Activated T-helper 1 cell treated with anti-CD3 and anti-CD28 coated beads, Interleukin-2, amount 50 U/mL, for 16 hours (primary cell): ENCODE data around the gene DST.
"Not testable (repeated sequence)": the region's sequence is repeated elsewhere in the genome, so short reads cannot be mapped to it uniquely, and the experiment has no call there.

Experiments used
- DNase-seq, 2 donors: peaks; one replicate each; pipeline ENCODE4 v3.0.0-alpha.2; 2020; ENCODE audit warnings: low read depth in 1 of 2, low spot score in 1 of 2

DST gene

DNA sequence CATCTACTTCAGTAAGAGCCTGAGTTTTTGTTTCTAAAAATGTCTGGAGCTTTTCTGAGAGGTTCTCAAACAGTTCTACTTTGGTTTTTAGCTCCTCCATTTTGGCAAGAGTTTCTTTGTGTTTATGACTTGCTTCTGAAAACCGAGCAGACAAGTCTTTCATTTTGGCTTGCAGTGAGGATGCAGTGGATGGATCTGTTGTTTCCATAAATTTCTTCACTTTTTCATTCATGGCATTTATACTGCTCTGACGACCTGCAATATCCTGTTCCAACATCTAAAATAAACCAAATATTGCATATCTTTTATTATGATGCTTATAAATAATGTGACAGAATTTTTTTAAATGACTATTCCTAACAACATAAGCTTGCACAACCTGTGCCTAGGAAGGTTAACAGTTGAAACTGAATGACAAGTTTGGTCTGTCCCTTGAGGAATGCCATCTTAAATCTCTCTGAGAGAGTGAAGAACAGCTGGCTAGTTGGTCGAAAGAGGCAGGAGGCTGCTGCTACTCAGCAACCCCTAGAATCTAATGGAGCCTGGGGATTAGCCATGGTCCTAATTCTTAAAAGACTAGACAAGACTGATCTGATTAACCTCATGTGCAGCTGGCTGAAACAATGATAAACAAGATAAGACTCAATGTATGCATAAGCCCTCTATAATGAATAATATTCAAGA, 69.8 kb downstream of the DST start:
- no peak for DNase-seq

DNA sequence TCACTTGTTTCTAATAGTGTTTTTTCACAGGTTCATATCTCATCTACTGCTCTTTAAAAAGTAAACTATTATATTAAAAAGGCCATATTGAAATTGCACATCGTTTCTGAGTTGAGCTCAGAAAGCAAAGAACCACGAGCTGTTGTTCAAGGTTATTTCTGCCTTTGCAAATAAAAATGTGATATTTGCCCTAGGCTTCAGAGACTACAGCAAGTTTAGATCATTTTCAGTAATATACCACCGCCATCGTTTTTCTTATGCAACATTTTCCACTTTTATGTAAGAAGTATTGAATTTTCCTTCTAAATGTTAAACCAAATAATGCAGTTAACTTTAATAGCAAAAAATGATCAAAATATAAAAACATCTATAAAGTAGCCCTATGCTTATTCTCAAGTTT, 71.1 kb downstream of the DST start:
- no peak for DNase-seq

- no peak for DNase-seq
Observed at GRCh38 chr6:56570413-56571359, 72.0 kb downstream of the DST start.

DNA sequence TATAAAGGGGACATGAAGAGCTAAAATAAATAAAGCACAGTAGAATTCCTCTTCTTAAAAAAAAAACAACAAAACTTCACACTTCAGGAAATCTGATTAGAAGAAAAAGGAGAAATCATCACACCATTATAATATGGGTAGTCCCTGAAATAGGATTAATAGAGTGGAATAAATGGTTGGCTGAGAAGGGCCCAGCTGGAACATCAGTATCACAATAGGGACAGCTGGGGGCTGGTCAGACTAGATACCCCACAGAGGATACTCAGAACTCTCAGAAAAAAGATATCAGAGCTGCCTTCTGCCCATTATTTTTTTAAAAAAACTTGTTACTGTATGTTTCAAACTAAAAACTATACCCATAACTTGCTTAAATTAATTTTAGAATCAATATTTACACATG, 75.2 kb downstream of the DST start:
- DNase-seq: no peak

DNA sequence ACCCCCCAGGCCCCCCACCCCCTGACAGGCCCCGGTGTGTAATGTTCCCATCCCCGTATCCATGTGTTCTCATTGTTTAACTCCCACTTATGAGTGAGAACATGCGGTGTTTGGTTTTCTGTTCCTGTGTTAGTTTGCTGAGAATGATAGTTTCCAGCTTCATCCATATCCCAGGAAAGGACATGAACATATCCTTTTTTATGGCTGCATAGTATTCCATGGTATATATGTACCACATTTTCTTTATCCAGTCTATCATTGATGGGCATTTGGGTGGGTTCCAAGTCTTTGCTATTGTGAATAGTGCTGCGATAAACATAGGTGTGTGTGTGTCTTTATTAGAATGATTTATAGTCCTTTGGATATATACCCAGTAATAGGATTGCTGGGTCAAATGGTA, 80.0 kb downstream of the DST start:
- DNase-seq: not testable (repeated sequence)

DNA sequence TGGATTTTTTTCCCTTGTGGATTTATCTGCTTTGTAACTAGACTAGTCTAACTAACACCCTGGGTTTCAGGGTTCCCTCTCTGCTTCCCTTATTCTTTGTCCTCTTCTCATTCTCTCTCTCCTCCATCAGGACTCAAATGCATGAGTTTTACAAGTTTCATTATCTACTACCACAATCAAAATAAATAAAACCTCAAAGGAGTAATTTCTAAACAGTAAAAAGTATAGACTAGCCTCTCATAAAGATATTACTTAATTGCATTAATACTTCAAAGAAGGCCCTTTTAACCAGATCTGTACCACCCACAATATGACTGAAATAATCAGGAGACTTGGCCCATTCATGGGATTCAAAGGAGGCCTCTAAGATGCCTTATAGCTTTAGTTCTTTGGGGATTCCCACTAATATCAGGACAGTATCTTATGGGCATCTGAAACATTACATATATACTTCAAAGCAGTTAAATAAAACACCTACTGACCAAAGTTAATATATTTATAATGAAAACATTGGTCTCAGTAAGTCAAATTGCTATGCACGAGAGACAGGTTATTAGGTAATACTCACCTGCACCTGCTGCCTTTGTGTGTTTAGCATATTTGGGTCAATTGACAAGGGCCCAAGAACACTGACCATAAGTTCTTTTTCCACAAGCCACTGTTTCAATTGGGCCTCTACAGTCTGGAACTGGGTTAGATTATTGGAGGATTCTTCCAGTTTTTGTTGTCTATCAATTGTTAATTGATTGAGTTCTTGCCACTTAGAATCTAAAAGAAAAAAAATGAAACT, 85.7 kb downstream of the DST start:
- DNase-seq: no peak

DNA sequence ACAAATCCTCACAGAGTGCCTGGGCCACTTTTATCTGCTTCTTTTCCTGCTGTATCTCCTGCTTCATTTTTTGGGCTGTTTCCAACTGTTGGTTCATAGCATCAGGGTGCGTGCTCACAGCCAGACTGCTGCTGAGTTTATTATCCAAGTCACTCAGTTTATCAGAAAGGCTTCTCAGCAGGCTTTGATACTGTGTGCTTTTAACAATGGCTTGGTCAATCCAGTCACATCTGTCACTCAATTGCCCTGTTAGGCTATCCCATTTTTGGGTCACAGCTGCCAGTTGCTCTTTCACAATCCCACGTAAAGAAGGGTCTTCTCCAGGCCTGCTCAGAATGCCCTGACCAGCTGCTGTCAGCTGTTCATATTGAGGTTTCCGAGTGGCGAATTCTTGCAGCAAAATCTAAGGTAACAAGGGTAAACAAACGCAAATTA, 87.2 kb downstream of the DST start:
- no peak for DNase-seq

- no peak for DNase-seq
Observed at GRCh38 chr6:56552187-56553130, 90.2 kb downstream of the DST start.

GRCh38 chr6:56551409-56552120, 91.1 kb downstream of the DST start:
- DNase-seq: no peak

GRCh38 chr6:56550301-56550700, 92.4 kb downstream of the DST start:
- DNase-seq: no peak

GRCh38 chr6:56549014-56549413, 93.7 kb downstream of the DST start:
- no peak for DNase-seq

GRCh38 chr6:56547687-56548086, 95.0 kb downstream of the DST start:
- no peak for DNase-seq

GRCh38 chr6:56542364-56543331, 100.0 kb downstream of the DST start:
- peak; percentile 13 to 19 for DNase-seq

GRCh38 chr6:56541741-56542360, 100.8 kb downstream of the DST start:
- no peak for DNase-seq

- DNase-seq: no peak
Observed at GRCh38 chr6:56541030-56541600, 101.6 kb downstream of the DST start.

DNA sequence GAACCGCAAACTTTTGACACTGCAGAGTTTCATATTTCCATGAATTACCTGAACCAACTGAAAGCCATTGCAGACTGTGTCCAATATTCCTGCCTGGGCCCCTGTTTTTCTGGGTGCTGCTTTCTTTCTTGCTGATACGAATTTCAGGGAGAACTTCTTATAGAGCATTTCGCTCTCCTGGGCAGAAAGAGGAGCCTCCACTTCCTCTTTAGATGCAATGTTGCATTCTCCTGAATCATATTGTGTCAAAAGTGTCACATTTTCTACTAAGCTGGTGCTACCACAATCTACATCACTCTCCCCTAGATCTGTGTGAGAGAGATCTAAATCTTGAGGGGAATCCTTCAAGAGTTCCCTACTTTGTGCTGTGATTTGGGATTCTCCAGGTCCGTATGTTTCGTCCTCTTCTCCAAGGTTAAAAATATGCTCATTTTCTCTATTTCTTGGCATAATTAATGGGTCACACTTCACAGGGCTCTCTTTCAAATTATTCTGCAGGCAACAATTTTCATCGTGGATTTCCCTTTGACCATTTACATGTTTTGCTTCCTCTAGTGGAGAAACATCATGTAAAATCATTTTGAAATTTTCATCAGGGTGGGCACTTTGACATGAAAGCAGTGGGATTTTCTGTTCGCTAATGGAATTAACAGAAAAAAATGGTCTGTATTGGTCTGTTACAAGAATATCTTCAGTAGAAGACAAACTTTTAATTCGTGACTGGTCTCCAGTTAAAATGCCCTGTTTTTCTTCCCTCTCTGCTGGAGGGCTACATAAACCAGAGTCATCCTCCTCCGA, 102.3 kb downstream of the DST start:
- no peak for DNase-seq

GRCh38 chr6:56539527-56540105, 103.1 kb downstream of the DST start:
- DNase-seq: no peak
